GM12878 (cell line): Measurements from ENCODE around the gene C5orf15. TPM values are rescaled to one million over a fixed set of nuclear protein-coding genes. Genes with fewer than 3 reads are reported as not detected.

Experiments
- ATAC-seq: fragments of 200-7000 bp; cut with Tn5 transposase; 3 replicates; pipeline ENCODE4 v1.9.1; 2020; ENCODE audit warnings: mild to moderate bottlenecking, moderate library complexity
- BruUV-seq: library from RNA; stranded (reverse); fragments of 400-500 nt; replicated peaks from 2 replicates; lab custom pipeline; 2021; lab: Mats Ljungman, UMichigan
- CTCF ChIA-PET: fragments of 300-600 bp; sonication (Branson Sonifier 250); formaldehyde crosslinking; extraction: SDS; loops from one replicate; lab custom pipeline; 2021; ENCODE audit warnings: inconsistent platforms; lab: Yijun Ruan, JAX
- POLR2A ChIA-PET: fragments of 350-600 bp; formaldehyde crosslinking; extraction: SDS; loops from one replicate; lab custom pipeline; 2021; ENCODE audit warnings: inconsistent platforms; lab: Charles Lee
- RAD21 ChIA-PET: fragments of 300-600 bp; sonication (Branson Sonifier 250); formaldehyde crosslinking; loops from one replicate; lab custom pipeline; 2023; ENCODE audit warnings: antibody characterized with exemption; ENCODE audit not compliant: unreplicated experiment; lab: Charles Lee
- SMC1A ChIA-PET: fragments of 300-600 bp; sonication (Branson Sonifier 250); formaldehyde crosslinking; loops from one replicate; lab custom pipeline; 2023; ENCODE audit not compliant: unreplicated experiment, uncharacterized antibody; lab: Charles Lee
- DNase-seq: peaks from one replicate; pipeline ENCODE4 v3.0.0-alpha.2; 2011; ENCODE audit warnings: low read depth, low spot score
- FAIRE-seq: peaks from 3 replicates; lab custom pipeline; 2011; peaks lifted over from hg19 to GRCh38; lab: Jason Lieb, UNC
- H2AFZ ChIP-seq: 2 replicates; pipeline ENCODE4 v1.6.0; 2011; ENCODE audit warnings: low read depth, low read length, control low read depth; ENCODE audit not compliant: control insufficient read depth
- H3K27ac ChIP-seq: 2 replicates; pipeline ENCODE4 v1.5.1; 2011; ENCODE audit warnings: control low read depth; ENCODE audit not compliant: control insufficient read depth, insufficient read depth
- H3K27me3 ChIP-seq, 2 experiments: replicated peaks in 1 of 2; 2 replicates each; pipeline versions ENCODE4 v1.6.0 to v1.6.1; 2011; ENCODE audit warnings: low read length in 1 of 2; ENCODE audit not compliant: control insufficient read depth in 2 of 2, insufficient read depth in 2 of 2
- H3K36me3 ChIP-seq, 2 experiments: 2 replicates each; pipeline ENCODE4 v1.5.1; 2011; ENCODE audit warnings: low read length in 1 of 2; ENCODE audit not compliant: control insufficient read depth in 2 of 2, insufficient read depth in 2 of 2
- H3K4me1 ChIP-seq: 2 replicates; pipeline ENCODE4 v1.6.1; 2011; ENCODE audit warnings: mild to moderate bottlenecking, low read length, moderate library complexity, mixed read lengths; ENCODE audit not compliant: control insufficient read depth, insufficient read depth
- H3K4me2 ChIP-seq: 2 replicates; pipeline ENCODE4 v1.6.0; 2011; ENCODE audit warnings: control low read depth; ENCODE audit not compliant: control insufficient read depth, insufficient read depth
- H3K4me3 ChIP-seq: fragments of 200-600 bp; sonication (generic); 2 replicates; pipeline ENCODE4 v1.5.1; 2016
- H3K79me2 ChIP-seq: 2 replicates; pipeline ENCODE4 v1.6.0; 2011; ENCODE audit warnings: low read length; ENCODE audit not compliant: control insufficient read depth, insufficient read depth
- H3K9ac ChIP-seq: 2 replicates; pipeline ENCODE4 v1.8.0; 2011; ENCODE audit warnings: low read length, control low read depth, mixed read lengths; ENCODE audit not compliant: control insufficient read depth, insufficient read depth
- H3K9me3 ChIP-seq: replicated peaks from 3 replicates; pipeline ENCODE4 v1.5.1; 2011; ENCODE audit warnings: mild to moderate bottlenecking, low read length; ENCODE audit not compliant: control insufficient read depth, insufficient read depth
- H4K20me1 ChIP-seq: 2 replicates; pipeline ENCODE4 v1.6.0; 2011; ENCODE audit not compliant: control insufficient read depth, insufficient read depth
- BACH1 ChIP-seq: fragments of 450-650 bp; IDR thresholded peaks from 2 replicates; pipeline ENCODE4 v1.6.1; 2017; ENCODE audit warnings: mild to moderate bottlenecking, borderline replicate concordance
- BCLAF1 ChIP-seq: fragments of 450-650 bp; IDR thresholded peaks from 2 replicates; pipeline ENCODE4 v1.6.1; 2017; ENCODE audit warnings: antibody characterized with exemption, mild to moderate bottlenecking, moderate library complexity
- CHD2 ChIP-seq: IDR thresholded peaks from 2 replicates; pipeline ENCODE4 v1.6.1; 2011; ENCODE audit warnings: low read depth, low read length, improper control_type of control experiment, borderline replicate concordance
- E2F8 ChIP-seq: fragments of 450-650 bp; IDR thresholded peaks from 2 replicates; pipeline ENCODE4 v1.6.1; 2018; ENCODE audit warnings: mild to moderate bottlenecking, low read depth, moderate library complexity; ENCODE audit not compliant: partially characterized antibody
- EED ChIP-seq: sonication (generic); IDR thresholded peaks from 2 replicates; pipeline ENCODE4 v1.6.1; 2016; ENCODE audit warnings: antibody characterized with exemption, low read depth
- GATAD2B ChIP-seq: fragments of 450-650 bp; conservative IDR thresholded peaks from 2 replicates; pipeline ENCODE4 v1.6.1; 2017; ENCODE audit warnings: low read depth, mild to moderate bottlenecking, moderate library complexity
- HSF1 ChIP-seq: fragments of 150-350 bp; IDR thresholded peaks from 2 replicates; pipeline ENCODE4 v1.6.1; 2014; ENCODE audit warnings: mild to moderate bottlenecking, low read depth, low read length
- IKZF2 ChIP-seq, 2 experiments: fragments of 450-650 bp; IDR thresholded peaks; 2 replicates each; pipeline ENCODE4 v1.6.1; 2017; ENCODE audit warnings: mild to moderate bottlenecking in 2 of 2, moderate library complexity in 2 of 2
- MYC ChIP-seq: IDR thresholded peaks from 2 replicates; pipeline ENCODE4 v1.6.1; 2011; ENCODE audit warnings: mild to moderate bottlenecking, low read length, moderate library complexity, inconsistent platforms; ENCODE audit not compliant: insufficient read depth, insufficient replicate concordance, insufficient read length, severe bottlenecking
- RFX5 ChIP-seq: IDR thresholded peaks from 2 replicates; pipeline ENCODE4 v1.6.1; 2011; ENCODE audit warnings: low read depth, low read length, improper control_type of control experiment
- SKIL ChIP-seq: fragments of 450-650 bp; IDR thresholded peaks from 2 replicates; pipeline ENCODE4 v1.6.1; 2017; ENCODE audit warnings: mild to moderate bottlenecking, low read depth, inconsistent platforms; ENCODE audit not compliant: poor library complexity, severe bottlenecking
- SUPT20H ChIP-seq: IDR thresholded peaks from 2 replicates; pipeline ENCODE4 v1.6.1; 2011; ENCODE audit warnings: low read depth, mild to moderate bottlenecking, low read length, moderate library complexity, borderline replicate concordance; ENCODE audit not compliant: control insufficient read depth
- ZNF384 ChIP-seq: IDR thresholded peaks from 2 replicates; pipeline ENCODE4 v1.6.1; 2012; ENCODE audit warnings: low read depth, mild to moderate bottlenecking, low read length, improper control_type of control experiment, borderline replicate concordance
- WGBS: methylation state at CpG from one replicate; pipeline ENCODE4 v1.1.6; 2016; ENCODE audit warnings: low lambda C conversion rate; ENCODE audit not compliant: insufficient replicate concordance, insufficient coverage; ENCODE audit errors: missing lambda C conversion rate; 5-methylcytosine and 5-hydroxymethylcytosine counted together
- in situ Hi-C: fragments of 300-500 bp; cut with MboI; formaldehyde crosslinking; loops from 9 replicates; pipeline ENCODE4 v1.14.3; 2018; ENCODE audit warnings: mixed read lengths
- intact Hi-C: fragments of 100-400 bp; cut with micrococcal nuclease; formaldehyde crosslinking; loops from one replicate; pipeline ENCODE4 v1.14.2; 2022; ENCODE audit not compliant: unreplicated experiment
- polyA plus RNA-seq, 11 experiments: library from polyadenylated mRNA; depleted of rRNA in 4 of 11; unstranded in 6 of 11; stranded (reverse) in 5 of 11; fragments of >200 nt; fragmentation: Nextera tagmentation in 4 of 11; fragmentation: Illumina TruSeq in 1 of 11; extraction: Ambion mirVana in 4 of 11; extraction: Trizol in 1 of 11; gene quantifications; 1 replicate in 1 of 11; 2 replicates in 10 of 11; pipeline versions ENCODE4 v1.2.1 to v1.2.3, GENCODE V29; 2011 to 2016; ENCODE audit warnings: inconsistent platforms in 2 of 11, missing spikeins in 2 of 11, low read depth in 1 of 11
- total RNA-seq, 4 experiments: library from RNA; depleted of rRNA in 3 of 4; stranded (reverse); fragments of >200 nt in 3 of 4; fragmentation: Illumina TruSeq in 1 of 4; extraction: Trizol in 1 of 4; gene quantifications; 2 replicates each; pipeline versions ENCODE4 v1.2.1 to v1.2.3, GENCODE V29; 2013 to 2021

The C5orf15 gene
- total and polyA plus RNA-seq, 10 of the 15 experiments (the other 5 are each of a cell fraction or from before 2014, with no cell fraction given): 21.7 to 69.6 (median 46.0) TPM

GRCh38 chr5:133938929-133939328 lies 29.5 kb downstream of the C5orf15 start:
- Histone ChIP-seq H3K4me1 (peaks cover 41% of the 10 kb centered on the region), H3K9ac (no peak overlapping the region), H3K4me2 (peak overlapping the region; percentile 31), H3K79me2 (no peaks in the 10 kb centered on the region), H2AFZ (0 out of 2 replicates have a peak overlapping the region, but pooled peaks have one; percentile 1), H3K9me3 (no peaks in the 10 kb centered on the region; the same call in 2 of the 3 replicates), H3K36me3 (no peaks in the 10 kb centered on the region), H3K27me3 (no peaks in the 10 kb centered on the region), H3K27ac (peak overlapping the region; percentile 70), H4K20me1 (no peaks in the 10 kb centered on the region), H3K4me3 (no peak overlapping the region)
- no peak for DNase-seq
- WGBS: 0% methylated on average over 3 of the region's 3 CpGs
- intact Hi-C loops: no loop called here
- ChIA-PET CTCF (interaction anchor here (0.5 to 3.0 kb wide), 13 partner anchors 9 to 515 kb away, joined by 3 to 24 read pairs (median 5); no protein-coding TSS in a partner anchor), SMC1A (interaction anchor here (0.5 to 4.1 kb wide), 16 partner anchors 8 to 516 kb away, joined by 3 to 30 read pairs (median 5); no protein-coding TSS in a partner anchor), RAD21 (interaction anchor here (0.7 to 2.0 kb wide), 14 partner anchors 8 to 834 kb away, joined by 3 to 8 read pairs (median 4); no protein-coding TSS in a partner anchor), POLR2A (interaction anchor here (0.6 to 2.0 kb wide), 5 partner anchors 9 to 92 kb away, joined by 3 to 14 read pairs (median 3); no protein-coding TSS in a partner anchor)
- FAIRE-seq: peak; percentile 82
- no TSS peak for BruUV-seq
- ATAC-seq: peak; percentile 76
- in situ Hi-C loops: no loop called here
- peak in 1 of 2 experiments; percentile 28; a peak in 2 of 4 replicates for TF ChIP-seq IKZF2 (IDR thresholded peaks at IDR 0.05)
- no peak for TF ChIP-seq EED
- TF ChIP-seq CHD2: no peak
- TF ChIP-seq SKIL: no peak
- TF ChIP-seq RFX5: no peak
- no peak for TF ChIP-seq GATAD2B
- TF ChIP-seq BCLAF1: no peak
- TF ChIP-seq E2F8: no peak
- TF ChIP-seq ZNF384: no peak
- no peak for TF ChIP-seq SUPT20H
- no peak for TF ChIP-seq MYC
- TF ChIP-seq HSF1: no peak
- no peak for TF ChIP-seq BACH1
